ENCODE results near the gene ABI3BP.

Gene ABI3BP

GRCh38 chr3:100776097-100776729 lies 217.0 kb downstream of the ABI3BP start:
- no peak for DNase-seq (ENCODE audit: low read depth)

- no peak for DNase-seq (ENCODE audit: low read depth)
Observed at GRCh38 chr3:100775669-100776068, 217.6 kb downstream of the ABI3BP start.

- DNase-seq (ENCODE audit: low read depth): no peak
Observed at GRCh38 chr3:100775226-100775625, 218.0 kb downstream of the ABI3BP start.

GRCh38 chr3:100769693-100770092 lies 223.5 kb downstream of the ABI3BP start:
- no peak for DNase-seq (ENCODE audit: low read depth)

GRCh38 chr3:100766069-100766468 lies 227.2 kb downstream of the ABI3BP start:
- DNase-seq (ENCODE audit: low read depth): no peak

- DNase-seq (ENCODE audit: low read depth): no peak
Observed at GRCh38 chr3:100765437-100765975, 227.7 kb downstream of the ABI3BP start.

- no peak for DNase-seq (ENCODE audit: low read depth)
Observed at GRCh38 chr3:100761951-100762350, 231.3 kb downstream of the ABI3BP start.

GRCh38 chr3:100761211-100761942 lies 231.8 kb downstream of the ABI3BP start:
- DNase-seq (ENCODE audit: low read depth): no peak

- no peak for DNase-seq (ENCODE audit: low read depth)
Observed at GRCh38 chr3:100760377-100760776, 232.8 kb downstream of the ABI3BP start.

GRCh38 chr3:100759950-100760349 lies 233.3 kb downstream of the ABI3BP start:
- no peak for DNase-seq (ENCODE audit: low read depth)

- no peak for DNase-seq (ENCODE audit: low read depth)
Observed at GRCh38 chr3:100759159-100759558, 234.1 kb downstream of the ABI3BP start.

GRCh38 chr3:100756441-100756840 lies 236.8 kb downstream of the ABI3BP start:
- peak; percentile 42 for DNase-seq (ENCODE audit: low read depth)

- no peak for DNase-seq (ENCODE audit: low read depth)
Observed at GRCh38 chr3:100754563-100755334, 238.5 kb downstream of the ABI3BP start.

- no peak for DNase-seq (ENCODE audit: low read depth)
Observed at GRCh38 chr3:100753846-100754245, 239.4 kb downstream of the ABI3BP start.

- no peak for DNase-seq (ENCODE audit: low read depth)
Observed at GRCh38 chr3:100748967-100749366, 244.3 kb downstream of the ABI3BP start.

GRCh38 chr3:100748220-100748619 lies 245.0 kb downstream of the ABI3BP start:
- DNase-seq (ENCODE audit: low read depth): no peak

- no peak for DNase-seq (ENCODE audit: low read depth)
Observed at GRCh38 chr3:100746092-100746491, 247.1 kb downstream of the ABI3BP start.

GRCh38 chr3:100745617-100746016 lies 247.6 kb downstream of the ABI3BP start:
- DNase-seq (ENCODE audit: low read depth): no peak

- no peak for DNase-seq (ENCODE audit: low read depth)
Observed at GRCh38 chr3:100744671-100745070, 248.6 kb downstream of the ABI3BP start.

GRCh38 chr3:100743535-100743934 lies 249.7 kb downstream of the ABI3BP start:
- no peak for DNase-seq (ENCODE audit: low read depth)

- DNase-seq (ENCODE audit: low read depth): no peak
Observed at GRCh38 chr3:100740207-100740606, 253.0 kb downstream of the ABI3BP start.

- no peak for DNase-seq (ENCODE audit: low read depth)
Observed at GRCh38 chr3:100737334-100737733, 255.9 kb downstream of the ABI3BP start.

GRCh38 chr3:100732435-100732834 lies 260.8 kb downstream of the ABI3BP start:
- no peak for DNase-seq (ENCODE audit: low read depth)

Data from GM04504 (cell line).